Liver (tissue), 9 donors: ENCODE data around the gene WTIP. TPM values are rescaled to one million over a fixed set of nuclear protein-coding genes. Genes with fewer than 3 reads are reported as not detected.

Source experiments
- DNase-seq: peaks from one replicate; pipeline ENCODE4 v3.0.0-alpha.2; 2017; ENCODE audit warnings: low spot score
- H3K27ac ChIP-seq, 2 donors: one replicate each; pipeline ENCODE4 v1.7.0; 2013; ENCODE audit warnings: inconsistent platforms in 2 of 2, low read length in 2 of 2, control low read depth in 1 of 2, low read depth in 1 of 2, mild to moderate bottlenecking in 1 of 2
- H3K27me3 ChIP-seq, 4 donors: one replicate each; pipeline versions ENCODE4 v1.6.1 to v1.7.0; 2013; ENCODE audit warnings: low read length in 3 of 4, inconsistent platforms in 1 of 4, mild to moderate bottlenecking in 1 of 4, moderate library complexity in 1 of 4; ENCODE audit not compliant: control insufficient read depth in 4 of 4, insufficient read depth in 4 of 4
- H3K36me3 ChIP-seq, 4 donors: one replicate each; pipeline versions ENCODE4 v1.6.1 to v1.7.0; 2013; ENCODE audit warnings: low read length in 3 of 4, mild to moderate bottlenecking in 3 of 4, low read depth in 1 of 4, moderate library complexity in 1 of 4; ENCODE audit not compliant: control insufficient read depth in 4 of 4, insufficient read depth in 3 of 4
- H3K4me1 ChIP-seq, 4 donors: one replicate each; pipeline versions ENCODE4 v1.6.1 to v1.7.0; 2013; ENCODE audit warnings: low read length in 3 of 4, mild to moderate bottlenecking in 3 of 4, moderate library complexity in 1 of 4; ENCODE audit not compliant: control insufficient read depth in 4 of 4, insufficient read depth in 4 of 4
- H3K4me3 ChIP-seq, 3 donors: one replicate each; pipeline versions ENCODE4 v1.6.1 to v1.7.0; 2013; ENCODE audit warnings: low read length in 3 of 3, control low read depth in 1 of 3, low read depth in 1 of 3, mild to moderate bottlenecking in 1 of 3
- H3K9ac ChIP-seq, 2 donors: one replicate each; pipeline ENCODE4 v1.7.0; 2013; ENCODE audit warnings: low read length in 2 of 2, mild to moderate bottlenecking in 2 of 2, moderate library complexity in 2 of 2, control low read depth in 1 of 2, low read depth in 1 of 2
- H3K9me3 ChIP-seq, 4 donors: one replicate each; pipeline versions ENCODE4 v1.6.1 to v1.7.0; 2013; ENCODE audit warnings: low read length in 3 of 4; ENCODE audit not compliant: control insufficient read depth in 4 of 4
- EGR1 ChIP-seq, 2 donors: IDR thresholded peaks; 2 replicates each; pipeline ENCODE4 v1.6.1; 2016 to 2018; ENCODE audit warnings: antibody characterized with exemption in 2 of 2, low read depth in 2 of 2
- FOXA2 ChIP-seq: IDR thresholded peaks from 2 replicates; pipeline ENCODE4 v1.6.1; 2016; ENCODE audit warnings: antibody characterized with exemption
- HNF4A ChIP-seq, 2 donors: conservative IDR thresholded peaks; 2 replicates each; pipeline ENCODE4 v1.6.1; 2016; ENCODE audit warnings: antibody characterized with exemption in 2 of 2, mild to moderate bottlenecking in 2 of 2
- HNF4G ChIP-seq: IDR thresholded peaks from 2 replicates; pipeline ENCODE4 v1.6.1; 2016; ENCODE audit warnings: antibody characterized with exemption
- JUND ChIP-seq, 2 donors: IDR thresholded peaks; 2 replicates each; pipeline ENCODE4 v1.6.1; 2016; ENCODE audit warnings: antibody characterized with exemption in 2 of 2
- NR2F2 ChIP-seq: IDR thresholded peaks from 2 replicates; pipeline ENCODE4 v1.6.1; 2016; ENCODE audit warnings: antibody characterized with exemption
- RAD21 ChIP-seq, 2 donors: IDR thresholded peaks; 2 replicates each; pipeline ENCODE4 v1.6.1; 2016; ENCODE audit warnings: antibody characterized with exemption in 2 of 2, mild to moderate bottlenecking in 2 of 2
- RXRA ChIP-seq, 2 donors: IDR thresholded peaks; 2 replicates each; pipeline ENCODE4 v1.6.1; 2017 to 2018; ENCODE audit warnings: antibody characterized with exemption in 2 of 2, mild to moderate bottlenecking in 1 of 2
- TAF1 ChIP-seq: conservative IDR thresholded peaks from 2 replicates; pipeline ENCODE4 v1.6.1; 2016; ENCODE audit warnings: antibody characterized with exemption, mild to moderate bottlenecking
- WGBS: extraction: QIAGEN DNeasy Blood & Tissue Kit; methylation state at CpG from one replicate; pipeline ENCODE4 v1.1.7; 2013; 5-methylcytosine and 5-hydroxymethylcytosine counted together
- polyA plus RNA-seq, 2 donors: library from polyadenylated mRNA; stranded (reverse) in 1 of 2; unstranded in 1 of 2; fragments of 200-250 nt in 1 of 2; fragments of >200 nt in 1 of 2; fragmentation: Nextera tagmentation in 1 of 2; extraction: Ambion mirVana in 1 of 2; gene quantifications; one replicate each; pipeline versions ENCODE4 v1.2.1 to v1.2.3, GENCODE V29; 2013 to 2015
- total RNA-seq, 2 donors: library from RNA; depleted of rRNA; stranded (reverse); fragments of >200 nt; gene quantifications; one replicate each; pipeline ENCODE4 v1.2.3, GENCODE V29; 2014
- TF ChIP-seq, protein P1 (sequence below): fragments of 150-350 bp; IDR thresholded peaks from 2 replicates; pipeline ENCODE4 v1.5.1; 2017; ENCODE audit warnings: improper control_type of control experiment, low read depth, low read length; ENCODE audit not compliant: missing input control
- TF ChIP-seq, protein P2 (sequence below): IDR thresholded peaks from 2 replicates; pipeline ENCODE4 v1.6.1; 2016; ENCODE audit warnings: antibody characterized with exemption
- TF ChIP-seq, protein P3 (sequence below): IDR thresholded peaks from 2 replicates; pipeline ENCODE4 v1.6.1; 2016; ENCODE audit warnings: antibody characterized with exemption
- TF ChIP-seq, protein P4 (sequence below): IDR thresholded peaks from 2 replicates; pipeline ENCODE4 v1.6.1; 2016; ENCODE audit warnings: antibody characterized with exemption, mild to moderate bottlenecking
- donor health status: healthy.
- donor health status: healthy.
- donor health status: healthy.
- donor health status: healthy.
- donor health status: healthy.

Gene WTIP
- total and polyA plus RNA-seq, 4 donors, result 0.08 to 2.7 (median 1.6) TPM

DNA sequence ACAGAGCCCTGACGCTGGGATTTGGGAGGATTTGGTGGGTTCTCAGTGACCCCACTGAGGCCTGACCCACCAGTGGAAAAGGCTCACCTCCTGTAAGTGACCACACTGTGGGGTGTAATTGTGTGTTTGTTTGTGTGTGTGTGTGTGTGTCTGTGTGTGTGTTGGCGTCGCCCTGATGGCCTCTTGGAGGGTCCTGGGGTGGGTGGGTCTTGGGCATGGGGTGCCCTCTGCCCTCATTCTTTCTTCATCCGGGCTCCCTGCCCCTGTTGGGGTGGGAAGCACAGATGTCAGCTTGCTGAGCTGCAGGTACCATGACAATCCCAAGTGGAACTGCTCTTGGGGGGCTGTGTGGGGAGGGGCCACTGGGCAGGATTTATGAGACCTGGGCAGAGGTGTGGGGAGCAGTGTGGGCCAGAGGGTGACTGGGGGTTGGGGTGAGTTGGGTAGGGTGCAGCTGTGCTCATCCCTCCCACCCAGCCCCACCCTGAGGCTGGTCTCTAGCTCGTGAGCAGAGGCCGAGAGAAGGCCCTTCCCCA is 22.8 kb downstream of the WTIP start:
- 78% methylated on average over 6 of the region's 6 CpGs for WGBS
- peaks cover 2 to 20% (median 9%) of the 10 kb centered on the region in 4 donors for H3K4me1 ChIP-seq

DNA sequence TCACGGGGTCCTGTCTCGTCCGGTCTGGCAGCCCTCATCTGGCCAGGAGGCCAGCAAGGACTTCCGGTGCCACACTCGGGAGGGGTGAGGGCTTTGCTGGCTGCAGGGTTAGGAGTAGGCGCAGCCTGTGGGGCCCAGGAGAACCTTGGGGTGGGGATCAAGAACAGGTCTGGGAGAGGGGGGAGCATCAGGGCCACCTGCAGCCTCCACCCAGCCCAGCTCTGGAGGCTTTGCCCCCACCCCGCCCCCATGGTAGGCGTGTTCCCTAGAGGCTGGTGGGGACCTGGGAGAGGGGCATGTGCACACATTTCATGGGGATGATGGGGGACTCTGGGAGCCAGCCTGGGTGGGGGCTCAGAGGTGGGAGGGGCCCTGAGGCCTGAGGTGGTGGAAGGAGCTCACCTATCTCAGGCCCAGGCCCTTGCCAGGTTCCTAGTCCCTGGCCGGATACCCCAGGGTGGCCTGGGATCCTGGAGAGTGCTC is 23.3 kb downstream of the WTIP start:
- Histone ChIP-seq H3K9ac (no peak overlapping the region), H3K9me3 (no peaks in the 10 kb centered on the region), H3K27me3 (no peaks in the 10 kb centered on the region), H3K27ac (no peak overlapping the region), H3K4me1 (peaks cover 2 to 20% (median 9%) of the 10 kb centered on the region in 4 donors), H3K36me3 (no peaks in the 10 kb centered on the region), H3K4me3 (no peak overlapping the region)
- 83% methylated on average over 9 of the region's 9 CpGs for WGBS
- TF ChIP-seq TAF1 (no peak), NR2F2 (no peak)
- DNase-seq, result no peak

More for the DNA sequence above, 22.8 kb downstream of the WTIP start:
- H3K9me3 ChIP-seq, result no peaks in the 10 kb centered on the region
- no peak overlapping the region for H3K27ac ChIP-seq
- no peaks in the 10 kb centered on the region for H3K27me3 ChIP-seq
- no peak overlapping the region for H3K4me3 ChIP-seq
- DNase-seq, result no peak
- no peak overlapping the region for H3K9ac ChIP-seq
- H3K36me3 ChIP-seq, result no peaks in the 10 kb centered on the region
- TF ChIP-seq EGR1 (IDR thresholded peaks at IDR 0.05; ENCODE audit: low read depth in 2 of 2) (no peak), RAD21 (IDR thresholded peaks at IDR 0.05) (no peak), HNF4G (no peak), HNF4A (conservative IDR thresholded peaks at IDR 0.05) (no peak), JUND (IDR thresholded peaks at IDR 0.05) (no peak), RXRA (IDR thresholded peaks at IDR 0.05) (no peak), NR2F2 (no peak), FOXA2 (no peak)
- TF ChIP-seq, protein P1, sequence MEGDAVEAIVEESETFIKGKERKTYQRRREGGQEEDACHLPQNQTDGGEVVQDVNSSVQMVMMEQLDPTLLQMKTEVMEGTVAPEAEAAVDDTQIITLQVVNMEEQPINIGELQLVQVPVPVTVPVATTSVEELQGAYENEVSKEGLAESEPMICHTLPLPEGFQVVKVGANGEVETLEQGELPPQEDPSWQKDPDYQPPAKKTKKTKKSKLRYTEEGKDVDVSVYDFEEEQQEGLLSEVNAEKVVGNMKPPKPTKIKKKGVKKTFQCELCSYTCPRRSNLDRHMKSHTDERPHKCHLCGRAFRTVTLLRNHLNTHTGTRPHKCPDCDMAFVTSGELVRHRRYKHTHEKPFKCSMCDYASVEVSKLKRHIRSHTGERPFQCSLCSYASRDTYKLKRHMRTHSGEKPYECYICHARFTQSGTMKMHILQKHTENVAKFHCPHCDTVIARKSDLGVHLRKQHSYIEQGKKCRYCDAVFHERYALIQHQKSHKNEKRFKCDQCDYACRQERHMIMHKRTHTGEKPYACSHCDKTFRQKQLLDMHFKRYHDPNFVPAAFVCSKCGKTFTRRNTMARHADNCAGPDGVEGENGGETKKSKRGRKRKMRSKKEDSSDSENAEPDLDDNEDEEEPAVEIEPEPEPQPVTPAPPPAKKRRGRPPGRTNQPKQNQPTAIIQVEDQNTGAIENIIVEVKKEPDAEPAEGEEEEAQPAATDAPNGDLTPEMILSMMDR, result no peak
- TF ChIP-seq, protein P2, sequence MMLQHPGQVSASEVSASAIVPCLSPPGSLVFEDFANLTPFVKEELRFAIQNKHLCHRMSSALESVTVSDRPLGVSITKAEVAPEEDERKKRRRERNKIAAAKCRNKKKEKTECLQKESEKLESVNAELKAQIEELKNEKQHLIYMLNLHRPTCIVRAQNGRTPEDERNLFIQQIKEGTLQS, result no peak
- TF ChIP-seq, protein P3, sequence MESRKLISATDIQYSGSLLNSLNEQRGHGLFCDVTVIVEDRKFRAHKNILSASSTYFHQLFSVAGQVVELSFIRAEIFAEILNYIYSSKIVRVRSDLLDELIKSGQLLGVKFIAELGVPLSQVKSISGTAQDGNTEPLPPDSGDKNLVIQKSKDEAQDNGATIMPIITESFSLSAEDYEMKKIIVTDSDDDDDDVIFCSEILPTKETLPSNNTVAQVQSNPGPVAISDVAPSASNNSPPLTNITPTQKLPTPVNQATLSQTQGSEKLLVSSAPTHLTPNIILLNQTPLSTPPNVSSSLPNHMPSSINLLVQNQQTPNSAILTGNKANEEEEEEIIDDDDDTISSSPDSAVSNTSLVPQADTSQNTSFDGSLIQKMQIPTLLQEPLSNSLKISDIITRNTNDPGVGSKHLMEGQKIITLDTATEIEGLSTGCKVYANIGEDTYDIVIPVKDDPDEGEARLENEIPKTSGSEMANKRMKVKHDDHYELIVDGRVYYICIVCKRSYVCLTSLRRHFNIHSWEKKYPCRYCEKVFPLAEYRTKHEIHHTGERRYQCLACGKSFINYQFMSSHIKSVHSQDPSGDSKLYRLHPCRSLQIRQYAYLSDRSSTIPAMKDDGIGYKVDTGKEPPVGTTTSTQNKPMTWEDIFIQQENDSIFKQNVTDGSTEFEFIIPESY, result no peak
- TF ChIP-seq, protein P4, sequence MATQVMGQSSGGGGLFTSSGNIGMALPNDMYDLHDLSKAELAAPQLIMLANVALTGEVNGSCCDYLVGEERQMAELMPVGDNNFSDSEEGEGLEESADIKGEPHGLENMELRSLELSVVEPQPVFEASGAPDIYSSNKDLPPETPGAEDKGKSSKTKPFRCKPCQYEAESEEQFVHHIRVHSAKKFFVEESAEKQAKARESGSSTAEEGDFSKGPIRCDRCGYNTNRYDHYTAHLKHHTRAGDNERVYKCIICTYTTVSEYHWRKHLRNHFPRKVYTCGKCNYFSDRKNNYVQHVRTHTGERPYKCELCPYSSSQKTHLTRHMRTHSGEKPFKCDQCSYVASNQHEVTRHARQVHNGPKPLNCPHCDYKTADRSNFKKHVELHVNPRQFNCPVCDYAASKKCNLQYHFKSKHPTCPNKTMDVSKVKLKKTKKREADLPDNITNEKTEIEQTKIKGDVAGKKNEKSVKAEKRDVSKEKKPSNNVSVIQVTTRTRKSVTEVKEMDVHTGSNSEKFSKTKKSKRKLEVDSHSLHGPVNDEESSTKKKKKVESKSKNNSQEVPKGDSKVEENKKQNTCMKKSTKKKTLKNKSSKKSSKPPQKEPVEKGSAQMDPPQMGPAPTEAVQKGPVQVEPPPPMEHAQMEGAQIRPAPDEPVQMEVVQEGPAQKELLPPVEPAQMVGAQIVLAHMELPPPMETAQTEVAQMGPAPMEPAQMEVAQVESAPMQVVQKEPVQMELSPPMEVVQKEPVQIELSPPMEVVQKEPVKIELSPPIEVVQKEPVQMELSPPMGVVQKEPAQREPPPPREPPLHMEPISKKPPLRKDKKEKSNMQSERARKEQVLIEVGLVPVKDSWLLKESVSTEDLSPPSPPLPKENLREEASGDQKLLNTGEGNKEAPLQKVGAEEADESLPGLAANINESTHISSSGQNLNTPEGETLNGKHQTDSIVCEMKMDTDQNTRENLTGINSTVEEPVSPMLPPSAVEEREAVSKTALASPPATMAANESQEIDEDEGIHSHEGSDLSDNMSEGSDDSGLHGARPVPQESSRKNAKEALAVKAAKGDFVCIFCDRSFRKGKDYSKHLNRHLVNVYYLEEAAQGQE, result no peak
